Kidney glomerular epithelial cell (primary cell): ENCODE measurements around the gene PITPNM3.

ENCODE experiments used
- DNase-seq: peaks from one replicate; lab custom pipeline; 2025; lab: John Stamatoyannopoulos, UW

Gene PITPNM3

GRCh38 chr17:6526362-6527152 lies 29.8 kb downstream of the PITPNM3 start:
- no peak for DNase-seq

- no peak for DNase-seq
Observed at GRCh38 chr17:6525731-6526130, 30.6 kb downstream of the PITPNM3 start.

GRCh38 chr17:6525141-6525540 lies 31.2 kb downstream of the PITPNM3 start:
- DNase-seq: no peak

- DNase-seq: peak; percentile 58
Observed at GRCh38 chr17:6524520-6524919, 31.8 kb downstream of the PITPNM3 start.

- no peak for DNase-seq
Observed at GRCh38 chr17:6523809-6524355, 32.5 kb downstream of the PITPNM3 start.

GRCh38 chr17:6523330-6523729 lies 33.0 kb downstream of the PITPNM3 start:
- DNase-seq: peak; percentile 92

GRCh38 chr17:6521586-6521985 lies 34.8 kb downstream of the PITPNM3 start:
- DNase-seq: no peak

- DNase-seq: no peak
Observed at GRCh38 chr17:6517062-6517461, 39.3 kb downstream of the PITPNM3 start.

GRCh38 chr17:6514371-6514770 lies 42.0 kb downstream of the PITPNM3 start:
- DNase-seq: no peak

- no peak for DNase-seq
Observed at GRCh38 chr17:6512552-6512951, 43.8 kb downstream of the PITPNM3 start.

- DNase-seq: no peak
Observed at GRCh38 chr17:6510321-6510977, 45.9 kb downstream of the PITPNM3 start.

- no peak for DNase-seq
Observed at GRCh38 chr17:6509921-6510320, 46.4 kb downstream of the PITPNM3 start.

GRCh38 chr17:6509031-6509771 lies 47.2 kb downstream of the PITPNM3 start:
- DNase-seq: no peak

- no peak for DNase-seq
Observed at GRCh38 chr17:6508519-6509030, 47.8 kb downstream of the PITPNM3 start.

- no peak for DNase-seq
Observed at GRCh38 chr17:6508016-6508415, 48.3 kb downstream of the PITPNM3 start.

GRCh38 chr17:6507535-6507934 lies 48.8 kb downstream of the PITPNM3 start:
- peak; percentile 75 for DNase-seq

- DNase-seq: peak; percentile 44
Observed at GRCh38 chr17:6506679-6507231, 49.6 kb downstream of the PITPNM3 start.

GRCh38 chr17:6505425-6506142 lies 50.8 kb downstream of the PITPNM3 start:
- peak; percentile 43 for DNase-seq

- DNase-seq: no peak
Observed at GRCh38 chr17:6503641-6504195, 52.6 kb downstream of the PITPNM3 start.

GRCh38 chr17:6502871-6503509 lies 53.4 kb downstream of the PITPNM3 start:
- no peak for DNase-seq
